ENCODE data around the gene CYTL1. TPM values are rescaled to one million over a fixed set of nuclear protein-coding genes. Genes with fewer than 3 reads are reported as not detected.
"Not testable (repeated sequence)": the region's sequence is repeated elsewhere in the genome, so short reads cannot be mapped to it uniquely, and the experiment has no call there.

CYTL1 gene
- total and polyA plus RNA-seq, 2 donors (not counting 3 experiments of a cell fraction or from before 2014, with no cell fraction given), result 4.0 to 36.8 TPM

- Histone ChIP-seq H2AFZ (ENCODE audit: low read depth, low read length) (no peak overlapping the region), H3K79me2 (ENCODE audit: control insufficient read depth, insufficient read depth, low read length) (no peaks in the 10 kb centered on the region), H3K9me3 (replicated peaks; ENCODE audit: control insufficient read depth, insufficient read depth, low read length) (no peaks in the 10 kb centered on the region), H3K27me3 (ENCODE audit: control insufficient read depth in 2 of 2, insufficient read depth in 2 of 2, low read length in 2 of 2) (no peaks in the 10 kb centered on the region), H3K9me1 (replicated peaks; ENCODE audit: control insufficient read depth, extremely low read depth, insufficient read depth, low read length) (no peaks in the 10 kb centered on the region), H3K4me1 (ENCODE audit: control insufficient read depth, extremely low read depth, insufficient read depth, low read length) (no peaks in the 10 kb centered on the region), H3K4me3 (replicated peaks in 1 of 3; ENCODE audit: insufficient read depth in 1 of 3, low read depth in 1 of 3, low read length in 3 of 3) (no peak overlapping the region), H3K4me2 (ENCODE audit: insufficient read depth, low read length) (no peak overlapping the region), H4K20me1 (replicated peaks; ENCODE audit: control insufficient read depth, extremely low read depth, insufficient read depth, low read length) (no peaks in the 10 kb centered on the region), H3K36me3 (ENCODE audit: control insufficient read depth in 2 of 2, extremely low read depth in 1 of 2, insufficient read depth in 2 of 2, low read length in 2 of 2) (no peaks in the 10 kb centered on the region), H3K27ac (ENCODE audit: insufficient read depth, low read depth, low read length) (no peak overlapping the region), H3K9ac (replicated peaks; ENCODE audit: extremely low read depth, insufficient read depth, low read length) (no peak overlapping the region)
- dilution Hi-C loops (cut with MboI; ENCODE audit: extremely low pct_ligation_motif_present, low sequenced_read_pairs) (no loop called here), intact Hi-C loops (cut with micrococcal nuclease) (no loop called here)
- TF ChIP-seq GATA2 (IDR thresholded peaks at IDR 0.05; ENCODE audit: insufficient read depth, insufficient read length, low read depth, low read length) (no peak), CTCF (IDR thresholded peaks at IDR 0.05; ENCODE audit: extremely low read depth in 1 of 2, insufficient read depth in 1 of 2, low read depth in 1 of 2, low read length in 2 of 2) (no peak), POLR2AphosphoS5 (IDR thresholded peaks at IDR 0.05; ENCODE audit: insufficient read depth, low read depth, low read length) (no peak), FOS (IDR thresholded peaks at IDR 0.05; ENCODE audit: borderline replicate concordance, insufficient read depth, low read length) (no peak)
- BruUV-seq (replicated peaks), result no TSS peak
- ChIA-PET CTCF (no interaction called here), POLR2A (no interaction called here)
- DNase-seq (ENCODE audit: low read depth, low spot score) (no peak), FAIRE-seq (peak; percentile 33)
These were observed 48.6 kb upstream of the CYTL1 start for GRCh38 chr4:5067908-5068307.

- dilution Hi-C loops (cut with MboI; ENCODE audit: extremely low pct_ligation_motif_present, low sequenced_read_pairs); intact Hi-C loops (cut with micrococcal nuclease); H3K27ac ChIP-seq (ENCODE audit: insufficient read depth, low read depth, low read length); H3K36me3 ChIP-seq (ENCODE audit: control insufficient read depth in 2 of 2, extremely low read depth in 1 of 2, insufficient read depth in 2 of 2, low read length in 2 of 2); H2AFZ ChIP-seq (ENCODE audit: low read depth, low read length); POLR2A ChIA-PET; DNase-seq (ENCODE audit: low read depth, low spot score); H3K4me1 ChIP-seq (ENCODE audit: control insufficient read depth, extremely low read depth, insufficient read depth, low read length); FAIRE-seq; H3K9ac ChIP-seq (replicated peaks; ENCODE audit: extremely low read depth, insufficient read depth, low read length); H3K4me3 ChIP-seq (replicated peaks in 1 of 3; ENCODE audit: insufficient read depth in 1 of 3, low read depth in 1 of 3, low read length in 3 of 3); H3K4me2 ChIP-seq (ENCODE audit: insufficient read depth, low read length); H3K27me3 ChIP-seq (ENCODE audit: control insufficient read depth in 2 of 2, insufficient read depth in 2 of 2, low read length in 2 of 2); H3K9me1 ChIP-seq (replicated peaks; ENCODE audit: control insufficient read depth, extremely low read depth, insufficient read depth, low read length); BruUV-seq (replicated peaks); H4K20me1 ChIP-seq (replicated peaks; ENCODE audit: control insufficient read depth, extremely low read depth, insufficient read depth, low read length); H3K9me3 ChIP-seq (replicated peaks; ENCODE audit: control insufficient read depth, insufficient read depth, low read length); H3K79me2 ChIP-seq (ENCODE audit: control insufficient read depth, insufficient read depth, low read length): not testable (repeated sequence)
- CTCF ChIA-PET, result interaction anchor here (1.0 to 1.1 kb wide), 2 partner anchors 12 to 16 kb away, joined by 3 to 4 read pairs; no protein-coding TSS in a partner anchor
These were observed 47.7 kb upstream of the CYTL1 start for GRCh38 chr4:5066968-5067367.
